ENCODE measurements around the gene HGFAC. TPM values are rescaled to one million over a fixed set of nuclear protein-coding genes. Genes with fewer than 3 reads are reported as not detected.

Gene HGFAC
- total and polyA plus RNA-seq, 2 of the 13 experiments (the other 11 are each of a cell fraction or from before 2014, with no cell fraction given) = 8.5 to 63.6 TPM

DNA sequence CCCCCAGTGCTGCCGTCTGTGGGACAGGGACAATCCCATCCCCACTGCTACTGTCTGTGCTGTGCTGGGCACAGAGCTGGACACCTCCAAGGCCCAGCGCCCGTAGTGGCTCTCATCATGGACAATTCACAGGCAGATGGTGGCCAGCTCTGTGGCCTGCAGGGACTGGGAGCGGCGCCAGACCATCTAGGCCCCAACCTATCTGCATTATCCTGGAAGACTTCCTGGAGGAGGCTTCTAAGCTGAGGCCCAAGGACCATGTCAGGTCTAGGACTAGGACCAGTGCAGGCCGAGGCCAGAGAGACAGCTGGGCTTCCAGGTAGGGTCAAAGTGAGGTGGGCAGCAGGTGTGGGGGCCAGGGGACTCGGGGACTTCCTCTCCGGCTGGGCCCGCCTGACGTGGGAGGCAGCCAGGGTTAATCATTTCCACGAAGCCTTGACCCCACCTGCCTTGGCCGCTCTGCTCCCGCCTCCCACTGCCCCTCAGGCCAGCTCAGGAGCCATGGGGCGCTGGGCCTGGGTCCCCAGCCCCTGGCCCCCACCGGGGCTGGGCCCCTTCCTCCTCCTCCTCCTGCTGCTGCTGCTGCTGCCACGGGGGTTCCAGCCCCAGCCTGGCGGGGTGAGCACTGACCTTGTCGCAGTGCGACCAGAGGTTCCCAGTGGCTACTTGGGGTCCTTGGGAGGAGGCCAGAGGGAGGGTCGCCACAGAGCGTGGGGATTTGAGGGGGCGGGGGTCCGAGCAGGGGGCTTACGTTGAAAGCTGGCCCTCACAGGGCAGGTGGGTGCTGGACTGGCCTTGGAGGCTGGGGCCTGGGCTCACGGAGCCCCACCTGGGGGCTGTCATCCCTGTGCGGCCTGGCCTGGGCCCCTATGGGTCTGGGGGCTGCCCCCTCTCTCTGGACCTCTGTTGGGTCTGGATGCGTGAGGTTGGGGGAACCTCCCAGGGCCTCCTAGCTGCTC lies at the start of gene HGFAC (continued):
- TF ChIP-seq, protein P1, sequence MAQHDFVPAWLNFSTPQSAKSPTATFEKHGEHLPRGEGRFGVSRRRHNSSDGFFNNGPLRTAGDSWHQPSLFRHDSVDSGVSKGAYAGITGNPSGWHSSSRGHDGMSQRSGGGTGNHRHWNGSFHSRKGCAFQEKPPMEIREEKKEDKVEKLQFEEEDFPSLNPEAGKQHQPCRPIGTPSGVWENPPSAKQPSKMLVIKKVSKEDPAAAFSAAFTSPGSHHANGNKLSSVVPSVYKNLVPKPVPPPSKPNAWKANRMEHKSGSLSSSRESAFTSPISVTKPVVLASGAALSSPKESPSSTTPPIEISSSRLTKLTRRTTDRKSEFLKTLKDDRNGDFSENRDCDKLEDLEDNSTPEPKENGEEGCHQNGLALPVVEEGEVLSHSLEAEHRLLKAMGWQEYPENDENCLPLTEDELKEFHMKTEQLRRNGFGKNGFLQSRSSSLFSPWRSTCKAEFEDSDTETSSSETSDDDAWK (CRISPR knock-in tag; IDR thresholded peaks at IDR 0.05) = no peak
- no peak for TF ChIP-seq ZSCAN30 (CRISPR knock-in tag; IDR thresholded peaks at IDR 0.05)
- peak; percentile 79 for TF ChIP-seq ZBTB8A (CRISPR knock-in tag; IDR thresholded peaks at IDR 0.05; ENCODE audit: borderline replicate concordance, low read depth)
- no peak for TF ChIP-seq ZNF225 (CRISPR knock-in tag; IDR thresholded peaks at IDR 0.05)
- TF ChIP-seq, protein P2, sequence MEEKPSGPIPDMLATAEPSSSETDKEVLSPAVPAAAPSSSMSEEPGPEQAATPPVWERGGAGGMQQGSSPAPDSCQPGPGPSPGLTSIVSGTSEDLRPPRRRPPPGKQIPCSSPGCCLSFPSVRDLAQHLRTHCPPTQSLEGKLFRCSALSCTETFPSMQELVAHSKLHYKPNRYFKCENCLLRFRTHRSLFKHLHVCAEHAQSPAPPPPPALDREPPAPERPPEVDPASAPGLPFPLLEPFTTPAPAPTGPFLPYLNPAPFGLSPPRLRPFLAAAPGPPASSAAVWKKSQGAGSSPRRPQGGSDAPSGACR (CRISPR knock-in tag; IDR thresholded peaks at IDR 0.05) = 0 out of 2 replicates have a peak, but pooled peaks have one; percentile 15
- peak; percentile 6; the same call in 1 of the 2 replicates for TF ChIP-seq NFKB2 (CRISPR knock-in tag; IDR thresholded peaks at IDR 0.05; ENCODE audit: borderline replicate concordance)
- peak; percentile 50; the same call in 1 of the 2 replicates for TF ChIP-seq ZNF160 (CRISPR knock-in tag; IDR thresholded peaks at IDR 0.05)
- no peak for TF ChIP-seq ATF7 (IDR thresholded peaks at IDR 0.05)
- no peak for TF ChIP-seq ATF7 (CRISPR knock-in tag; IDR thresholded peaks at IDR 0.05)
- TF ChIP-seq ZNF557 (CRISPR knock-in tag; IDR thresholded peaks at IDR 0.05) = no peak
- TF ChIP-seq ZFY (CRISPR knock-in tag; IDR thresholded peaks at IDR 0.05) = peak; percentile 76
- TF ChIP-seq FOSL2 (CRISPR knock-in tag; IDR thresholded peaks at IDR 0.05) = 0 out of 2 replicates have a peak, but pooled peaks have one; percentile 19
- TF ChIP-seq ARNT2 (CRISPR knock-in tag; IDR thresholded peaks at IDR 0.05; ENCODE audit: low read depth) = no peak; the same call in 1 of the 2 replicates
- peak; percentile 33 for TF ChIP-seq SPEN (CRISPR knock-in tag; IDR thresholded peaks at IDR 0.05; ENCODE audit: low read depth)
- TF ChIP-seq MXD4 (CRISPR knock-in tag; IDR thresholded peaks at IDR 0.05) = no peak; the same call in 1 of the 2 replicates
- peak; percentile 18; the same call in 1 of the 2 replicates for TF ChIP-seq DNMT1 (CRISPR knock-in tag; IDR thresholded peaks at IDR 0.05)
- TF ChIP-seq ZFP41 (CRISPR knock-in tag; IDR thresholded peaks at IDR 0.05; ENCODE audit: borderline replicate concordance) = no peak
- 0 out of 2 replicates have a peak, but pooled peaks have one; percentile 25 for TF ChIP-seq ZNF256 (CRISPR knock-in tag; conservative IDR thresholded peaks at IDR 0.05)
- TF ChIP-seq, protein P3, sequence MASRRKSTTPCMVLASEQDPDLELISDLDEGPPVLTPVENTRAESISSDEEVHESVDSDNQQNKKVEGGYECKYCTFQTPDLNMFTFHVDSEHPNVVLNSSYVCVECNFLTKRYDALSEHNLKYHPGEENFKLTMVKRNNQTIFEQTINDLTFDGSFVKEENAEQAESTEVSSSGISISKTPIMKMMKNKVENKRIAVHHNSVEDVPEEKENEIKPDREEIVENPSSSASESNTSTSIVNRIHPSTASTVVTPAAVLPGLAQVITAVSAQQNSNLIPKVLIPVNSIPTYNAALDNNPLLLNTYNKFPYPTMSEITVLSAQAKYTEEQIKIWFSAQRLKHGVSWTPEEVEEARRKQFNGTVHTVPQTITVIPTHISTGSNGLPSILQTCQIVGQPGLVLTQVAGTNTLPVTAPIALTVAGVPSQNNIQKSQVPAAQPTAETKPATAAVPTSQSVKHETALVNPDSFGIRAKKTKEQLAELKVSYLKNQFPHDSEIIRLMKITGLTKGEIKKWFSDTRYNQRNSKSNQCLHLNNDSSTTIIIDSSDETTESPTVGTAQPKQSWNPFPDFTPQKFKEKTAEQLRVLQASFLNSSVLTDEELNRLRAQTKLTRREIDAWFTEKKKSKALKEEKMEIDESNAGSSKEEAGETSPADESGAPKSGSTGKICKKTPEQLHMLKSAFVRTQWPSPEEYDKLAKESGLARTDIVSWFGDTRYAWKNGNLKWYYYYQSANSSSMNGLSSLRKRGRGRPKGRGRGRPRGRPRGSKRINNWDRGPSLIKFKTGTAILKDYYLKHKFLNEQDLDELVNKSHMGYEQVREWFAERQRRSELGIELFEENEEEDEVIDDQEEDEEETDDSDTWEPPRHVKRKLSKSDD (CRISPR knock-in tag; IDR thresholded peaks at IDR 0.05; ENCODE audit: low read depth) = 0 out of 2 replicates have a peak, but pooled peaks have one; percentile 8
- TF ChIP-seq, protein P4, sequence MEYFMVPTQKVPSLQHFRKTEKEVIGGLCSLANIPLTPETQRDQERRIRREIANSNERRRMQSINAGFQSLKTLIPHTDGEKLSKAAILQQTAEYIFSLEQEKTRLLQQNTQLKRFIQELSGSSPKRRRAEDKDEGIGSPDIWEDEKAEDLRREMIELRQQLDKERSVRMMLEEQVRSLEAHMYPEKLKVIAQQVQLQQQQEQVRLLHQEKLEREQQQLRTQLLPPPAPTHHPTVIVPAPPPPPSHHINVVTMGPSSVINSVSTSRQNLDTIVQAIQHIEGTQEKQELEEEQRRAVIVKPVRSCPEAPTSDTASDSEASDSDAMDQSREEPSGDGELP (IDR thresholded peaks at IDR 0.05; ENCODE audit: borderline replicate concordance, low read depth) = peak; percentile 74; the same call in 1 of the 2 replicates
- TF ChIP-seq NR2F2 (IDR thresholded peaks at IDR 0.05; ENCODE audit: borderline replicate concordance, low read depth) = no peak
- TF ChIP-seq ZFYVE20 (CRISPR knock-in tag; IDR thresholded peaks at IDR 0.05; ENCODE audit: borderline replicate concordance, low read depth) = no peak
- no peak; the same call in 1 of the 2 replicates for TF ChIP-seq ZNF350 (CRISPR knock-in tag; IDR thresholded peaks at IDR 0.05; ENCODE audit: borderline replicate concordance, low read depth)

Measured in HepG2 (cell line).